Activated CD4-positive, alpha-beta T cell treated with anti-CD3 and anti-CD28 coated beads, Interleukin-2, amount 50 U/mL, for 24 hours (primary cell): ENCODE measurements around the gene MPPED1.

ENCODE experiments used
- DNase-seq, 2 donors: peaks; one replicate each; pipeline ENCODE4 v3.0.0-alpha.2; 2020; ENCODE audit warnings: low read depth in 1 of 2, low spot score in 1 of 2

The MPPED1 gene

GRCh38 chr22:43535741-43536140 is 123.9 kb downstream of the MPPED1 start:
- DNase-seq, result no peak

- no peak for DNase-seq
Observed at GRCh38 chr22:43537019-43537585, 125.3 kb downstream of the MPPED1 start.

- no peak for DNase-seq
Observed at GRCh38 chr22:43539572-43540528, 128.0 kb downstream of the MPPED1 start.

- no peak for DNase-seq
Observed at GRCh38 chr22:43540529-43540923, 128.7 kb downstream of the MPPED1 start.

GRCh38 chr22:43541022-43541421 is 129.2 kb downstream of the MPPED1 start:
- no peak for DNase-seq

GRCh38 chr22:43541462-43542407 is 129.9 kb downstream of the MPPED1 start:
- no peak for DNase-seq

GRCh38 chr22:43542681-43543521 is 131.1 kb downstream of the MPPED1 start:
- DNase-seq, result no peak

GRCh38 chr22:43543522-43544288 is 131.9 kb downstream of the MPPED1 start:
- DNase-seq, result no peak

GRCh38 chr22:43544289-43544673 is 132.5 kb downstream of the MPPED1 start:
- no peak for DNase-seq

- no peak for DNase-seq
Observed at GRCh38 chr22:43546186-43546585, 134.4 kb downstream of the MPPED1 start.

- DNase-seq, result no peak
Observed at GRCh38 chr22:43550024-43550620, 138.3 kb downstream of the MPPED1 start.

- no peak for DNase-seq
Observed at GRCh38 chr22:43550672-43551071, 138.9 kb downstream of the MPPED1 start.

GRCh38 chr22:43553451-43554258 is 141.8 kb downstream of the MPPED1 start:
- DNase-seq, result no peak

- DNase-seq, result no peak
Observed at GRCh38 chr22:43554259-43554636, 142.4 kb downstream of the MPPED1 start.

GRCh38 chr22:43554694-43555365 is 143.0 kb downstream of the MPPED1 start:
- no peak for DNase-seq

- DNase-seq, result no peak
Observed at GRCh38 chr22:43555561-43556515, 144.0 kb downstream of the MPPED1 start.
